Left renal cortex interstitium (tissue), 4 donors: ENCODE data around the gene GAB1. TPM values are rescaled to one million over a fixed set of nuclear protein-coding genes. Genes with fewer than 3 reads are reported as not detected.

Experiments
- DNase-seq, 4 donors: peaks; one replicate each; pipeline ENCODE4 v3.0.0-alpha.2; 2013; ENCODE audit warnings: low read depth in 4 of 4, low spot score in 2 of 4, missing footprints in 1 of 4
- polyA plus RNA-seq, 4 donors: library from polyadenylated mRNA; unstranded; fragments of 120-200 nt; gene quantifications; one replicate each; pipeline ENCODE4 v1.2.1, GENCODE V29; 2013; ENCODE audit not compliant: insufficient read length in 4 of 4

The GAB1 gene
- polyA plus RNA-seq, 4 donors, result 37.3 to 53.0 (median 47.9) TPM

DNA sequence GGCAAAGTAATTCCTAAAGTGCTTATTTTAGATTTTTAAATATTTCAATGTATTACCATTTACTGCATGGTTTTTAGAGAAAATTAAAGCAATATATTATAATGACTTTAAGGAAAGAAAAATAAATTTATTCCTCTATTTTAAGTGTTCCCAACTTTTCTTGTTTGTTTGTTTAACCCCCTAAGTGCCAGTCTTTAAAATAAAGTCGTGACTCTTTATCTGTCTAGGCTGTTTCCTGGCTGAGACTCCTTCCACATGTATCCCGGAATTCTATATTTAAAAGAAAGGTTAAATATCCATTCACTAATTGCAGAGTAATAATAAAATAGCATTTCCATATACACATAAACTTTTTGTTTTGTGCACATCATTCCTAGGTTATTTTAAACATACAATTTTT, 71.2 kb downstream of the GAB1 start:
- DNase-seq, result no peak

DNA sequence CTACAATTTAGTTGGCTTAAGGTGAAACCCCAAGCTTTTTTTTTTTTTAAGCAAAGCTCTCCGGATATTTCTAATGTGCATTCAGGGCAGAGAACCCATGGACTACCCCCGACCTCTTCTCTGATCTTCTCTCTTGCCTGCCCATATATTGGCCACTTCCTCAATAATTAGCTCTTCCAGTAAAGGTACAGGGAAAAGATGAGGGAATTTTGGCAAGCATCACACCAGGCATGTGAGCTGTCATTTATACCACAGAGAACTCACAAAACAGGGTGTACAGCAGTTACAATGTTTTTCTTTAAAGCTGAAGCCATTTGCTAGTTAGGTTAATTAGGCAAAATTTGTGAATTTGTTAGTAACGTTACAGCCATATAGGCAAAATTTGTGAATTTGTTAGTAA, 73.3 kb downstream of the GAB1 start:
- no peak for DNase-seq

- no peak for DNase-seq
These were observed 75.1 kb downstream of the GAB1 start for GRCh38 chr4:143411527-143412419.

GRCh38 chr4:143412420-143412758, 75.7 kb downstream of the GAB1 start:
- DNase-seq, result no peak

- no peak for DNase-seq
These were observed 81.2 kb downstream of the GAB1 start for GRCh38 chr4:143417679-143418403.

GRCh38 chr4:143420227-143420626, 83.6 kb downstream of the GAB1 start:
- no peak for DNase-seq

DNA sequence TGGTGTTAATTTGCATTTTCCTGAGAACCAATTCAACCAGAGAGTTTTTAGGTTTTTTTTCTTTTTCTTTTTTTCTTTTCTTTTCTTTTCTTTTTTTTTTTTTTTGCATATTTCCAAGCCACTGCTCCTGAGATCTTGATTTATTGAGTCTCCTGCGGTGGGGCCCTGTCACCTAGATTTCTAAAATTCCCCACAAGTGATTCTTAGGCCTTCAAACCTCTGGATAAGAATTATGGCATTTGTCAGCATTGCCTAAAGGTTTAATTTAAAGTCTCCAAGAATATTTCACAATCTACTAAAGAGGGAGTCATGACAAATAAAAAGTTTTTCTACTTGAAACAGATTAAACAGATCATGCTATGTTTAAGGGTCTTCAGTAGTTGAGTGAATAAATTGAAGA, 84.9 kb downstream of the GAB1 start:
- DNase-seq, result no peak

GRCh38 chr4:143424276-143424675, 87.6 kb downstream of the GAB1 start:
- DNase-seq, result no peak

DNA sequence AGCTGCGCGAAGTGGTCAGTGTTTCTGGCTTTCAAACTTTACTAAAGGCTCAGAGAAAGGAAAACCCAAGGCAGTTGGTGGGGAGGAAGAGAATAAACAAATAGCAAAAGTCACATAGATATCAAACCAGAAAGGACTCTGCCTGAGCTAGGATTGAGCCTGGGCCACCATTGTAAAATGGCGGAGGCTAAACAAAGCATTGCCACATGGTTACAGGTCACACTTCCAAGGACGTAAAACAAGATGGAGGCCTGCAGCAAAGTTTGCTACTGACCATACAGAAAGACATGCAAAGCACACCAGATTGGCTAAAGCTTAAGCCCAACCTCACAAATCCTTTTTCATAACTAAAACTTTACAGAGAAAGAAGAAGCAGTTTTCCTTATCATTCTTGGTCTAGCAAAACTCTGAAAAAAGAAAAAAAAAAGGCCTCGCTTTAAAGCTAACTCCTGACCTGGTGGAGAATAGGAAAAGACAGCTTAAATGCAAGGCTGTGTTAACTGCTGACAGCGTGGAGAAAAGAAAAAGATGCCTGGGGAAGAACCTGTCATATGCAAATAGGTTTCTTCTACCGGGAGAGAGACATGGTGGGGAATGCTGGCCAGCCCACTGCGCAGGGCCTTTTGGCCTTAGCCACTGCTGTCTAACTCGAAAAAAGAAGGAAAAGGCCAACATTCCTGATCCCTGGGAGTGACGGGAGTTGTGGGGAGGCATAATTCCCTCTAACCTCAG, 95.0 kb downstream of the GAB1 start:
- no peak for DNase-seq

- no peak for DNase-seq
These were observed 95.5 kb downstream of the GAB1 start for GRCh38 chr4:143432258-143432591.

- DNase-seq, result no peak
These were observed 96.6 kb downstream of the GAB1 start for GRCh38 chr4:143433231-143433630.

DNA sequence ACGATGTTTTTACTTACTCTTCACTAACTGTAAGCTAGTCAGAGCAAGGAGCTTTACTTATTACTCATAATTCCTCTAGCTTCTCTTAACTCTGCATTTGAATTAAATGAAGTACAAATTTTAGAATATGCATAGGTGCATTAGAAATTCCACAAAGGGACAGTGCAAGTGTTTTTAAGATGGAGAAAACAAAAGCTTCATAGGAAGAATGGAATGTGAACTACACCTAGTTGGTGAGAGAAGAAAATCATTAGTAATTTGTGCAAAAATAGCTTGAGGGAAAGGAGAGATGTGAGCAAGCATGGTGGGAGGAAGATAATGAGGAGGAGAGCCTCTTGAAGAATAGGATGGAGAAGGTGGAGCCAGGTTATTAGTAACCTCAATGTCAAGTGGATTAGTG, 99.3 kb downstream of the GAB1 start:
- DNase-seq, result no peak

DNA sequence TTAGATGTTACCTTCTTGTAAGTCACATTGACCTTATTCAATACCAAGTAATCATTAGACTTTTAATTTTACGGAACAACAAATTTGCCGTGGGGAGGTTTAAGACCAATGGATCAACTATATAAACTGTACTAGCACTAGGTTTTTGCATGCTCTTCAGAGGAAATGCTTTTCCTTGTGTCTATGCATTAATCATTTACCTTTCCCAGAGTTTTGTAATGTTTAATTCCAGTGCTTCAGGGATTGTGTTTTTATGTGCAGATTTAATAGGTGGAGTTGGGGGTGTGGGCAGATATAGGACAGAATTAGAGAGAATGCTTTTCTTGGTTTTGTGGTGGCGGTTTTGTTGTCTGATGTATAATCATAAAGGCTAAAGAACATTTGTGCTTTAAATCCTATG, 100.8 kb downstream of the GAB1 start:
- no peak for DNase-seq

DNA sequence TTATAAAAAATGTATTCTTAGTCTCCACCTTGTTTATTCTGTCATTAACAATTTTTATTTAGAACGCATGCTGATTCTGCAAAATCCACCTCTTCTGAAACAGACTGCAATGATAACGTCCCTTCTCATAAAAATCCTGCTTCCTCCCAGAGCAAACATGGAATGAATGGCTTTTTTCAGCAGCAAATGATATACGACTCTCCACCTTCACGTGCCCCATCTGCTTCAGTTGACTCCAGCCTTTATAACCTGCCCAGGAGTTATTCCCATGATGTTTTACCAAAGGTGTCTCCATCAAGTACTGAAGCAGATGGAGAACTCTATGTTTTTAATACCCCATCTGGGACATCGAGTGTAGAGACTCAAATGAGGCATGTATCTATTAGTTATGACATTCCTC, 101.3 kb downstream of the GAB1 start:
- DNase-seq, result no peak

DNA sequence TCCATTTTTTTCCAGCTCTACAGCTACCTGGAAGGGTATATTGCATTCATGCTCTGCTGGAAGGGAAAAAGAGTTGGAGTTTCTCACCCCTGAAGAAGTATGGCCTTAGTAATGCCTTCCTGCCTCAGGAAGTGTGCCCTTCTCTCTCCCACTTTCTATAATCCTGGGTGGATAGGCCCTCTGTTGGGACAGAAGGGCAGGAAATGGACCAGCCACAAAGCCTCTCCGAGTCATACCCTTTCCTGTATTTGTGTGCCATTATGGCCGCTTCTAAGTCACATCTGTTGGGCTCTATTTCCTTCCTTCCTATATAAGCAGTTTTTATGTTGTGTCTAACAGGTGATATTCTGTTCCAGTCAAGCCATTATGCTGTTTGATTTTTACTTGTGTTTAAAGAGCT, 102.0 kb downstream of the GAB1 start:
- no peak for DNase-seq

- DNase-seq, result no peak
These were observed 104.4 kb downstream of the GAB1 start for GRCh38 chr4:143441109-143441508.

DNA sequence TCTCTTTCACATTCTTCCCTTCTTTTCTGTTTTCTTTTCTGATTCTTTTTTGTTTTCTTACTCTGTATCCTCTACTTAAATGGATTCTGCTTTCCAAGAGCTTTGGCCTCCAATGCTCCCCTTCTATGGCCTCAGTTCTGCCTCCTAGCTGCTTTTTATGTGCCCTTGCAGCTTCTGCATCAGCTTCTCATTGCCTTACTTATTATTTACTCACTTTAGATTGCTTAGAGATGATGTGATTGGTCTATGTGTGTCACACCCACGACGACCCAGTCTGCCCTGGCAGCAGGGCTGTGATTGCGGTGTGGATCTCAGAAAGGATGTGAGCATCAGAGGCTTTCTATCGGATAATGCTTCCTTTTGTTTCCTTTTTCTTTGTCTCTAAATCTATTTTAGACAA, 105.0 kb downstream of the GAB1 start:
- no peak for DNase-seq

- no peak for DNase-seq
These were observed 107.1 kb downstream of the GAB1 start for GRCh38 chr4:143443728-143444127.

- DNase-seq, result no peak
These were observed 114.5 kb downstream of the GAB1 start for GRCh38 chr4:143451186-143451585.

GRCh38 chr4:143455211-143455610, 118.5 kb downstream of the GAB1 start:
- no peak for DNase-seq

DNA sequence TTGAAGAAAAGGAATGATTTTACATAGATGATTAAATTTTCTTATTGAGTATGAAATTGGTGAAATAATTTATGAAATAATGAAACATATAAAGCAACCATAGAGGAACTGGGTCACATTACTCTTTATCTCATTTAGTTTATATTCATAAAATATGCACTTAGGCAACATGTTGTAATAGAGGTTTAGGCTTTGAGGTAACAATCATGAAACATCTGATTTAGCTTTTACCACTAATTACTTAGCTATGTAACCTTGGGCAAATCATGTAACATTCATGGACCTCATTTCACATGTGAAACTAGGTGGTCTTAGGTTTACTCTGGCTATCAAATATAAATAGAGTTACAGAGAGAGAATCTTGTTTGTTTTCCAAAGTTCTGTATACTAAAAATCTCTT, 122.3 kb downstream of the GAB1 start:
- DNase-seq, result no peak
